ENCODE data around the gene SRSF4.
"Not testable (repeated sequence)": the region's sequence is repeated elsewhere in the genome, so short reads cannot be mapped to it uniquely, and the experiment has no call there.

The SRSF4 gene

GRCh38 chr1:29124366-29125236, 57.1 kb downstream of the SRSF4 start:
- DNase-seq (ENCODE audit: low read depth), result peak; percentile 71

DNA sequence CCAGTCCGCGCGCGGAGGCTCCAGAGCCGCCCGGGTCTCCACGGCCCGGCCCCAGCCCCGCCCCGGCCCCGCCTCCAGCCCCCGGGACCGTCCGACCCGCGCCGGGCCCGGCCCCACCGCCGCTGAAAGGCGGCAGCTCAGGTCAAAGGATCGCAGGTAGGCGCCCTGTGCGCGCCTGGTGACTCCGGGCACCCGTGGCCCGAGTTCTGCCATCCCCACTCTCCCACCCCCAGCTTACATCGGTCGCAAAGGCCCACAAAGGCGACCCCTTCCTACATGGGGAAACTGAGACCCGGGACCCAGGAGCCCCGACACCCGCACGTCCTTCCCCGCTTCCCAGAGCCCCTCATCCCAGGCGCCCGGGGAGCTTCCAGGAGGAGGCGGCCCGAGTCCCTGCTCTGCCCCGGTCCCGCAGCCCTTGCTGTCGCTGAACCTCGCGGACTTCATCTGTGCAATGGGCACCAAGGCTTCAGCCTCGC, 57.8 kb downstream of the SRSF4 start, which contains the start of gene TMEM200B:
TSS of gene TMEM200B (minus strand) at position 17 of the 479 bp plus-strand sequence. CDS start 2,075 bp downstream, outside the sequence.
- no peak for DNase-seq (ENCODE audit: low read depth)

- peak; percentile 23 for DNase-seq (ENCODE audit: low read depth)
Measured at GRCh38 chr1:29123053-29123886, 58.4 kb downstream of the SRSF4 start.

DNA sequence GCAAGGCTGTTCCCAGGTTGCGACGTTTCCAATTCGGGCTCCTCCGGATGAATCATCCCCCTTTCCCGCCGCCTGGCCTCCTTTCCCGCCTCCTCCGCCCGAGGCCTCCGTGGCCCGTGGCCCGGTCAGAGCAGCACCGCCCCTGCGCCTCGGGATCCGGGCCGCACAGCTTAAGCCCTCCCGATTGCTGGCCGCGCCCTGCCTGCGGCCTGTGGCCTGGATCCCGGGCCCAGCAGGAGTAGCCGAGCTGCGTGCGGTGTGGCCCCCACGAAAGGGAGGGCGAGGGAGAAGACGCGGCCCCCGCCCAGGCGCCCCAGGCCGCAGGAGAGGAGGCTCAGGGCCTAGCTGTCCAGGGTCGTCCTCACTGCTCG, 59.0 kb downstream of the SRSF4 start:
- DNase-seq (ENCODE audit: low read depth), result no peak

- peak; percentile 10 for DNase-seq (ENCODE audit: low read depth)
Measured at GRCh38 chr1:29121936-29122681, 59.6 kb downstream of the SRSF4 start.

- DNase-seq (ENCODE audit: low read depth), result no peak
Measured at GRCh38 chr1:29121516-29121935, 60.2 kb downstream of the SRSF4 start.

DNA sequence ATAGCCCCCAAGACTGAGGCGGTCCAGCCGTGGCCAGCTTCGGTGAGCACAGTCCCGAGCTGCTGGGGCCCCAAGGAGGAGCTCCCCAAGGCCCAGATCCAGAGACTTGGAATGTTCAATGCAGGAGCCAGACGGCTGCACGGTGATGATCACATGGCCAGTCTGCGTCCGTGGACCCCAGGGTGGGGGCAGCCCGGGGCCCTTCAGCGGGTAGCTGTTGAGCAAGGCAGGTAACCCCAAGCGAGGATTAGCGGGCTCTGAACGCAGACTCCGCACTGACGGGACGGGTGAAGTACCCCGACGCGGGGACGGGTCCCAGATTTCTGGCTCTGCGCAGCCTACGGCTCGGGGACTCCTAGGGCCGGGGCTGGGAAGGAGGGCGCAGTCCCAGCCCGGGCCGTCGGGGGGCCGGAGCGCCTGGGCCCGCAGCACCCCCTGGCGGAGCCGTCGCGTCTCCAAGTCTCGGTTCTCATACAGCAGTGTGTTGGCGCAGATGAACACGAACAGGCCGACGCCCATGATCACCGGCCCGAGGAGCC, 60.7 kb downstream of the SRSF4 start:
- DNase-seq (ENCODE audit: low read depth), result peak; percentile 69

DNA sequence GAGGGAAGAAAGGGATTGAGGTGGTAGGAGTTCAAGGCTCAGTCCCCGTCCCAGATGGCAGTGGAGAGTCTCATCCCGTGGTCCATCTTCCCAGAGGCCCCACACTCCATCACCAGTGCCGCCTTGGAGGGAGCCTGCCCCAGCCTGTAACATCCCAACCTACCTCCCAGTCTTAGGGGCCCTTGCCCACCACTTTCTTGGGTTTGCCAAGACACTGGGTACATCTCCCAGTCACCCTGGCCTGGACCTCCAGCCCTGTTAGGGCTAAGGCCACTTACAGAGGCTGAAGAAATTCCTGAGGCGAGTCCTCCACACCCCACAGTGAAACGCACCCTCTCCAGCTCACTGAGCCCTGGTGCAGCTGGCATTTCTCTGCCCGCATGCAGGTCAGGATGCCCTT, 61.3 kb downstream of the SRSF4 start:
- DNase-seq (ENCODE audit: low read depth), result no peak

DNA sequence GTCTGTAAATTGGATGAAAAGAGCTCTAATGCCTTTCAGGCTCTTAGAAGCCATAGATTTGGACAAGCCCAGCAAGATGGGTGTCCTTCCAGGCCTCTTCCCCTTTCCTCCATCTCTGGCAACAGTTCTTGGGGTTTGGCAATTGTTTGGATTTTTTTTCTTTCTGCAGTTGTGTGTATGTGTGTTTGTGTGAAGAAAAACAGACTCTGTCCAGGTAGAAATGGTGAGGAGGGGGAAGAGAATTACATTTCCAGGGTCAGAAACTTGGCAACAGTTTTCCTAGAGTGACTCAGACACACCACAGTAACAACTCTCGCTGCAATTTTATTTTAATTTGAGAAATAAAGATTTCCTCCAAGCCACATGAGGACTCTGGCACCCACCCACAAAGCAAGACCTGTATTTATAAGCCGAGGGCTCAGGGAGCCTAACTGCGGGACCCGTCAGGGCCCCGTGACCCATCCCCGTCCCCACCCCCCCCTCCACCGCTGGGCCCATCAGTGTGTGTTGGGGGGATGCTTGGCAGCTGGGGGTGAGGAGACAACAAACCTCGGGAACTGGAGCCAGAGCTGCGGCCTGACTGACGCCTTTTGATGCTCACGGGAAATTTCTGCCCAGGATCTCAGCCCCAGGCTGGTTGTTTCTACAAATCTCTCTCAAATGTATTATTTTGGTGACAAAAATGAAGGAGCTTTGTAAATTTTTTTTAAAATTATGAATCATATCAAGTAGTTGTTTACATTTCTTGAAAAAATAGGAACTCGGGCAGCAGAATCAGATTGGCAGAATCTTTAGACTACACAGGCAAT, 62.4 kb downstream of the SRSF4 start:
- DNase-seq (ENCODE audit: low read depth), result no peak

GRCh38 chr1:29117381-29117780, 64.3 kb downstream of the SRSF4 start:
- no peak for DNase-seq (ENCODE audit: low read depth)

GRCh38 chr1:29114654-29115053, 67.0 kb downstream of the SRSF4 start:
- DNase-seq (ENCODE audit: low read depth), result no peak

- DNase-seq (ENCODE audit: low read depth), result no peak
Measured at GRCh38 chr1:29113413-29114117, 68.1 kb downstream of the SRSF4 start.

DNA sequence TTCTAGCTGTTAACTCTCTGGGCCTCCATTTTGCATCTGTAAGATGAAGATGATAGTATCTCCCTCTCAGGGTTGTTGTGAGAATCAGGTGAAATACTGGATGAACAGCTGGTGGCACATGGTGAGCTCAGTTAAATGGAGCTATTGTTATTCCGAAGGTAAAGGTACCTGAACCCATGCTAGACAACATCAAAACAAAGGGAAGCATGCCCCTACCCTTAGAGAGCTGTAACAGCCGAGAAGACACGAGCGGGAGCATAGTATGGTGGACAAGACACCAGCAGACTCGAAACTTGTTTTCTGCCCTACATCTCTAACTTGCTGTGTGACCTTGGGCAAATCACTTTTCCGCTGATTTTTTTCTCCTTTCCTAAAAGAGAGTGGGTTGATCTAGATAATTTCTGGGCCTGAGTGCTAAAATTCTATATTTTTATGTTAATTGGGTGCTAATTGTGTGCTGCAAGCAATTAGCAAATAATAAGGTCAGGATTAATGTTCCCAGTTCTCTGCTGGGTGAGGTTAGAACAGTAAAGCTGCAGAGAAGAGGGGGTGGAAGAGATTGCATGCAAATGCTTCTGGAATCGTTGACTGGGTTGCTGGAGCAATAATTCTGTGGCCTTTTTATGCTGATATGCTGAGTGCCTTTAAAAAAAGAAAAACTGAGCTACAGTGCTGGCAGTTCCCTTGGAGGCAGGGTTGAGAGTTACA, 68.8 kb downstream of the SRSF4 start:
- DNase-seq (ENCODE audit: low read depth), result no peak

- DNase-seq (ENCODE audit: low read depth), result not testable (repeated sequence)
Measured at GRCh38 chr1:29108041-29108440, 73.7 kb downstream of the SRSF4 start.

- DNase-seq (ENCODE audit: low read depth), result no peak
Measured at GRCh38 chr1:29105822-29106221, 75.9 kb downstream of the SRSF4 start.

DNA sequence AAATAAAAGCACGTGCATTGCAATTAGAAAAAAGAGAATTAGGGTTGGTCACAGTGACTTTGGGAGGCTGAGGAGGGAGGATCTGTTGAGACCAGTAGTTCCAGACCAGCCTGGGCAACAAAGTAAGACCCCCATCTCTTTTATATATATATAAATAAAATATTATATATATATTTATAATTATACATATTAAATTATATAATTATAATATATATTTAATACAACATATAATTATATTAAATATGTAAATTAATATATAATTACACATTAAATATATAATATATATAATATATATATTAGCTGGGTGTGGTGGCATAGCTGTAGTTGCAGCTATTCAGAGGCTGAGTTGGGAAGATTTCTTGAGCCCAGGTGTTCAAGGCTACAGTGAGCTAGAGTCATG, 81.2 kb downstream of the SRSF4 start:
- DNase-seq (ENCODE audit: low read depth), result no peak

- no peak for DNase-seq (ENCODE audit: low read depth)
Measured at GRCh38 chr1:29099286-29099685, 82.4 kb downstream of the SRSF4 start.

Data from activated T-cell treated with anti-CD3 and anti-CD28 coated beads for 48 hours (primary cell).